GM18498 (cell line): ENCODE measurements around the gene GTF2A1L.
"Not testable (repeated sequence)": the region's sequence is repeated elsewhere in the genome, so short reads cannot be mapped to it uniquely, and the experiment has no call there.

Source experiments
- ATAC-seq: cut with Tn5 transposase; IDR thresholded peaks from one replicate; pipeline ENCODE4 v1.9.1; 2021; ENCODE audit warnings: mild to moderate bottlenecking, moderate library complexity; ENCODE audit not compliant: unreplicated experiment

The GTF2A1L gene

GRCh38 chr2:48696881-48697280, 79.2 kb downstream of the GTF2A1L start:
- ATAC-seq, result no peak

GRCh38 chr2:48699348-48699930, 81.8 kb downstream of the GTF2A1L start:
- ATAC-seq, result no peak

GRCh38 chr2:48703621-48704020, 86.0 kb downstream of the GTF2A1L start:
- ATAC-seq, result not testable (repeated sequence)

- no peak for ATAC-seq
Measured at GRCh38 chr2:48707466-48707865, 89.8 kb downstream of the GTF2A1L start.

GRCh38 chr2:48709096-48710034, 91.7 kb downstream of the GTF2A1L start:
- no peak for ATAC-seq

- ATAC-seq, result no peak
Measured at GRCh38 chr2:48711343-48711742, 93.7 kb downstream of the GTF2A1L start.

- ATAC-seq, result no peak
Measured at GRCh38 chr2:48712151-48712550, 94.5 kb downstream of the GTF2A1L start.

GRCh38 chr2:48713647-48714046, 96.0 kb downstream of the GTF2A1L start:
- ATAC-seq, result no peak

GRCh38 chr2:48714245-48714644, 96.6 kb downstream of the GTF2A1L start:
- ATAC-seq, result no peak

- ATAC-seq, result no peak
Measured at GRCh38 chr2:48715042-48715899, 97.6 kb downstream of the GTF2A1L start.

GRCh38 chr2:48715956-48716355, 98.3 kb downstream of the GTF2A1L start:
- ATAC-seq, result no peak

- ATAC-seq, result no peak
Measured at GRCh38 chr2:48717846-48718245, 100.2 kb downstream of the GTF2A1L start.

- no peak for ATAC-seq
Measured at GRCh38 chr2:48719480-48720177, 102.0 kb downstream of the GTF2A1L start.

- ATAC-seq, result no peak
Measured at GRCh38 chr2:48721158-48721557, 103.5 kb downstream of the GTF2A1L start.

GRCh38 chr2:48722391-48722790, 104.7 kb downstream of the GTF2A1L start:
- no peak for ATAC-seq

- no peak for ATAC-seq
Measured at GRCh38 chr2:48723129-48723528, 105.5 kb downstream of the GTF2A1L start.

- no peak for ATAC-seq
Measured at GRCh38 chr2:48724278-48724677, 106.6 kb downstream of the GTF2A1L start.

GRCh38 chr2:48725696-48726494, 108.2 kb downstream of the GTF2A1L start:
- no peak for ATAC-seq

GRCh38 chr2:48727560-48727959, 109.9 kb downstream of the GTF2A1L start:
- no peak for ATAC-seq

- no peak for ATAC-seq
Measured at GRCh38 chr2:48728295-48728694, 110.6 kb downstream of the GTF2A1L start.
